ENCODE data around the gene NIT1.
"Not testable (repeated sequence)": the region's sequence is repeated elsewhere in the genome, so short reads cannot be mapped to it uniquely, and the experiment has no call there.

- not testable (repeated sequence) for TF ChIP-seq POLR2A, CTCF, POLR2AphosphoS5 (IDR thresholded peaks at IDR 0.05)
Measured at GRCh38 chr1:161115961-161116360, 1.9 kb upstream of the NIT1 start.

Measured in gastroesophageal sphincter (tissue), 3 donors.